Esophagus muscularis mucosa (tissue), 4 donors: Measurements from ENCODE around the gene SLC44A5. TPM values are rescaled to one million over a fixed set of nuclear protein-coding genes. Genes with fewer than 3 reads are reported as not detected.

ENCODE experiments used
- DNase-seq: peaks from one replicate; pipeline ENCODE4 v3.0.0-alpha.2; 2017; ENCODE audit errors: extremely low spot score
- H3K27ac ChIP-seq, 4 donors: fragments of 200-600 bp; sonication (generic); replicated peaks in 1 of 4; 1 replicate in 3 of 4; 2 replicates in 1 of 4; pipeline ENCODE4 v1.5.1; 2016 to 2019; ENCODE audit warnings: mild to moderate bottlenecking in 1 of 4
- H3K27me3 ChIP-seq, 4 donors: fragments of 200-600 bp; sonication (generic); one replicate each; pipeline versions ENCODE4 v1.5.1 to v1.6.0; 2016 to 2019
- H3K36me3 ChIP-seq, 4 donors: fragments of 200-600 bp; sonication (generic); one replicate each; pipeline ENCODE4 v1.5.1; 2016 to 2019
- H3K4me1 ChIP-seq, 4 donors: fragments of 200-600 bp; sonication (generic); one replicate each; pipeline ENCODE4 v1.5.1; 2016 to 2019
- H3K4me3 ChIP-seq, 4 donors: fragments of 200-600 bp; sonication (generic); 1 replicate in 2 of 4; 2 replicates in 2 of 4; pipeline ENCODE4 v1.5.1; 2016 to 2019; ENCODE audit warnings: mild to moderate bottlenecking in 4 of 4, moderate library complexity in 1 of 4
- H3K9me3 ChIP-seq, 4 donors: fragments of 200-600 bp; sonication (generic); 1 replicate in 3 of 4; 2 replicates in 1 of 4; pipeline ENCODE4 v1.5.1; 2016 to 2019
- EP300 ChIP-seq: sonication (generic); formaldehyde crosslinking; IDR thresholded peaks from one replicate; pipeline ENCODE4 v1.6.1; 2017; ENCODE audit warnings: antibody characterized with exemption
- POLR2A ChIP-seq: fragments of 450-650 bp; IDR thresholded peaks from one replicate; pipeline ENCODE4 v1.6.1; 2017; ENCODE audit warnings: antibody characterized with exemption, moderate library complexity, mild to moderate bottlenecking, low read depth
- POLR2AphosphoS5 ChIP-seq, 2 donors: sonication (generic); formaldehyde crosslinking; IDR thresholded peaks; one replicate each; pipeline ENCODE4 v1.6.1; 2017; ENCODE audit warnings: antibody characterized with exemption in 2 of 2
- WGBS: methylation state at CpG from one replicate; pipeline ENCODE4 v1.1.5; 2018; 5-methylcytosine and 5-hydroxymethylcytosine counted together
- intact Hi-C: fragments of 100-400 bp; cut with DNase I; formaldehyde crosslinking; loops from one replicate; pipeline ENCODE4 v1.15.1; 2023
- total RNA-seq, 4 donors: library from RNA; depleted of rRNA; stranded (reverse); fragments of >200 nt; gene quantifications; one replicate each; pipeline versions ENCODE4 v1.1.0 to v1.2.1, GENCODE V29; 2016
- TF ChIP-seq, protein P1 (sequence below), 3 experiments: fragments of 200-600 bp in 2 of 3; fragments of 450-650 bp in 1 of 3; sonication (generic) in 2 of 3; IDR thresholded peaks; one replicate each; pipeline ENCODE4 v1.5.1; 2017 to 2019; ENCODE audit warnings: antibody characterized with exemption in 3 of 3, mild to moderate bottlenecking in 2 of 3, moderate library complexity in 1 of 3

Gene SLC44A5
- total RNA-seq, 4 donors from 2014 or later, result 0.17 to 0.71 (median 0.23) TPM; not detected in 1

DNA sequence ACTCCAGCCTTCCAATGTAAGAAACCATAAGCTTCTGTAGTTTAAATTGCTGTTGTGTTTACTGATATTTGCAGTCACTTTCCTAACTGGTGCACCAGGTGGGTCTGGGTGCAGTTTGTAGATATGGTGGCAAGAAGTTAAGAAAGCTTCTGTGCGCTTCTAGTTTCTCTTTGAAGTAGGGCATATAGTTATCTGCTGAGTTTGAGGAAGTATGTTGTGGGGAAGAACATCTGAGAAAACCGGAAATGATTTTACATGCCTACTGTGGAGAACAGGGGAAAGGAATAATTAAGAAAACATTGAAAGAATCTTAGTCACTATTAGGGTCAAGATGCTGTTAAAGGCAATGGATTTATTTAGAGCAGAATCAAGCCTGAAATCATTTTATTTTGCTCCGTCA lies 14.9 kb upstream of the SLC44A5 start:
- WGBS, result 54% methylated on average over 3 of the region's 3 CpGs
- H3K9me3 ChIP-seq, result no peaks in the 10 kb centered on the region

DNA sequence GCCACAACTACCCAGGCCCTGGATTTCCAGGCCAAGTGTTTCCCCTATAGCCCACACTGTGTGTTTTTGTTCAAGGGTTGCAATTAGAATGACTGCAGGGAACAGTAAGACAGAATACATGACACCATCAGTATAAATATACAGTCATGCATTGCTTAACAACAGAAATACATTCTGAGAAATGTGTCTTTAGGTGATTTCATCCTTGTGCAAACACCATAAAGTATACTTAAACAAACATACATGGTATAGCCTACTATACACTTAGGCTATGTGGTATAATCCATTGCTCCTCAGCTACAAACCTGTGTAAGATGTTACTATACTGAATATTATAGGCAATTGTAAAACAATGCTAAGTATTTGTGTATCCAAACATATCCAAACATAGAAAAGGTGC lies 7.5 kb upstream of the SLC44A5 start:
- intact Hi-C loops, result no loop called here
- H3K27ac ChIP-seq, result no peak overlapping the region
- H3K9me3 ChIP-seq, result no peaks in the 10 kb centered on the region
- H3K4me1 ChIP-seq, result peaks cover 17 to 33% (median 28%) of the 10 kb centered on the region in 4 donors
- no peak overlapping the region for H3K4me3 ChIP-seq
- DNase-seq, result no peak
- H3K36me3 ChIP-seq, result no peaks in the 10 kb centered on the region
- peaks cover 0 to 33% (median 16%) of the 10 kb centered on the region in 4 donors for H3K27me3 ChIP-seq
- TF ChIP-seq POLR2A (no peak), EP300 (no peak), POLR2AphosphoS5 (IDR thresholded peaks at IDR 0.05) (no peak)
- TF ChIP-seq, protein P1, sequence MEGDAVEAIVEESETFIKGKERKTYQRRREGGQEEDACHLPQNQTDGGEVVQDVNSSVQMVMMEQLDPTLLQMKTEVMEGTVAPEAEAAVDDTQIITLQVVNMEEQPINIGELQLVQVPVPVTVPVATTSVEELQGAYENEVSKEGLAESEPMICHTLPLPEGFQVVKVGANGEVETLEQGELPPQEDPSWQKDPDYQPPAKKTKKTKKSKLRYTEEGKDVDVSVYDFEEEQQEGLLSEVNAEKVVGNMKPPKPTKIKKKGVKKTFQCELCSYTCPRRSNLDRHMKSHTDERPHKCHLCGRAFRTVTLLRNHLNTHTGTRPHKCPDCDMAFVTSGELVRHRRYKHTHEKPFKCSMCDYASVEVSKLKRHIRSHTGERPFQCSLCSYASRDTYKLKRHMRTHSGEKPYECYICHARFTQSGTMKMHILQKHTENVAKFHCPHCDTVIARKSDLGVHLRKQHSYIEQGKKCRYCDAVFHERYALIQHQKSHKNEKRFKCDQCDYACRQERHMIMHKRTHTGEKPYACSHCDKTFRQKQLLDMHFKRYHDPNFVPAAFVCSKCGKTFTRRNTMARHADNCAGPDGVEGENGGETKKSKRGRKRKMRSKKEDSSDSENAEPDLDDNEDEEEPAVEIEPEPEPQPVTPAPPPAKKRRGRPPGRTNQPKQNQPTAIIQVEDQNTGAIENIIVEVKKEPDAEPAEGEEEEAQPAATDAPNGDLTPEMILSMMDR (IDR thresholded peaks at IDR 0.05), result no peak

More for the DNA sequence above, 14.9 kb upstream of the SLC44A5 start:
- H3K27me3 ChIP-seq, result no peaks in the 10 kb centered on the region
- DNase-seq, result no peak
- no peak overlapping the region for H3K27ac ChIP-seq
- H3K36me3 ChIP-seq, result no peaks in the 10 kb centered on the region
- H3K4me1 ChIP-seq, result no peaks in the 10 kb centered on the region
- no peak overlapping the region for H3K4me3 ChIP-seq
- intact Hi-C loops, result no loop called here
- TF ChIP-seq POLR2A (no peak), EP300 (no peak)
- TF ChIP-seq, protein P1 (IDR thresholded peaks at IDR 0.05), result no peak

DNA sequence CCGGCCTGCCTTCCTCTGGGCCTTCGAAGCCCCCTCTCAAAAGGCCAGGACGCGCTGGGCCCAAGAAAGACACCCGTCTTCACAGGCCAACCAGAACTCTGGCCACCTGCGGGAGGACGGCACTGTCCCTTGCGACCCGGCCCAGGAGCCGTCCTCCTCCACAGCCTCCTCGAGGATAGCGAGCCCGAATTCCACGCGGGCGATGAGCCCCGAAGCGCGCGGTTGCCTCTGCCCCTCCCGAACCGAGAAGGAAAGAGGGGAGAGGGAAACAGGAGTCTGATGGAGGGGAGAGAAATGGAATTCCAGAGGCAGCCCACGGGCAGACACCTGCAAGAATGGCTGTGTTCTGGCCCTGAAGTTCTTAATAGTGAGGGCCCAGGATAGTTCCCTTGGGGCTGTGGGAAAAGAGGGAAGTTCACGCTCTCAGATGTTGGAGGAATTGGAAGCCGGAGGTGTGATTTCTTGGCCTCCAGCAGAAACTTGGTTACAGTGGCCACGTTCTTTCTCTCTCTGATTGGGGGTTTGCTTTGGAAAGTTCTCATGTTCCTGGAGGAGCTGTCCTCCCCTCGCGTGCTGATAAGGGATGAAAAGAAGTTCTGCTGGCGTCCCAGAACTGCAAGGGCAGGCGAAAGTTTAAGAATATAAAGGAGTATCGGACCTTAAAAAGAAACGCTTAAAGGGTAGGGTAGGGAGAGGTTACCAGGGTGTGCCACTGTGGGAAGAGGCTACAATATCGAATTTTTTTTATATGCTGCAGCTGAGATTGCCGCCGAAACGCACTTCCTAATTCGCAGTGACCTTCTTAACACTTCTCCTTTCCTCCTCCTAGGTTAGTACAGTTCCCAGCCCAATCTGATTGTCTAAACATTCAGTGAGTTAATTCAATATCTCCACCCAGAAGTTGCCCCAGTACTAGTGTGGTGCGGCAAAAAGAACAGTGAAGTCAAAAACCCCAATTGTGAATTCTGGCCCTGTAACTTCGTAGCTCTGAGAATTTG lies 5.8 kb upstream of the SLC44A5 start:
- intact Hi-C loops, result no loop called here
- H3K9me3 ChIP-seq, result no peaks in the 10 kb centered on the region
- peaks cover 0 to 50% (median 24%) of the 10 kb centered on the region in 4 donors for H3K27me3 ChIP-seq
- TF ChIP-seq, protein P1 (IDR thresholded peaks at IDR 0.05), result no peak
- TF ChIP-seq POLR2AphosphoS5 (IDR thresholded peaks at IDR 0.05) (no peak), EP300 (no peak), POLR2A (no peak)
- no peaks in the 10 kb centered on the region for H3K36me3 ChIP-seq
- H3K27ac ChIP-seq, result no peak overlapping the region
- 10% methylated on average over 27 of the region's 39 CpGs for WGBS
- no peak for DNase-seq
- peak overlapping the region; percentile 51 to 68 (median 60) for H3K4me3 ChIP-seq
- peaks cover 17 to 33% (median 28%) of the 10 kb centered on the region in 4 donors for H3K4me1 ChIP-seq

DNA sequence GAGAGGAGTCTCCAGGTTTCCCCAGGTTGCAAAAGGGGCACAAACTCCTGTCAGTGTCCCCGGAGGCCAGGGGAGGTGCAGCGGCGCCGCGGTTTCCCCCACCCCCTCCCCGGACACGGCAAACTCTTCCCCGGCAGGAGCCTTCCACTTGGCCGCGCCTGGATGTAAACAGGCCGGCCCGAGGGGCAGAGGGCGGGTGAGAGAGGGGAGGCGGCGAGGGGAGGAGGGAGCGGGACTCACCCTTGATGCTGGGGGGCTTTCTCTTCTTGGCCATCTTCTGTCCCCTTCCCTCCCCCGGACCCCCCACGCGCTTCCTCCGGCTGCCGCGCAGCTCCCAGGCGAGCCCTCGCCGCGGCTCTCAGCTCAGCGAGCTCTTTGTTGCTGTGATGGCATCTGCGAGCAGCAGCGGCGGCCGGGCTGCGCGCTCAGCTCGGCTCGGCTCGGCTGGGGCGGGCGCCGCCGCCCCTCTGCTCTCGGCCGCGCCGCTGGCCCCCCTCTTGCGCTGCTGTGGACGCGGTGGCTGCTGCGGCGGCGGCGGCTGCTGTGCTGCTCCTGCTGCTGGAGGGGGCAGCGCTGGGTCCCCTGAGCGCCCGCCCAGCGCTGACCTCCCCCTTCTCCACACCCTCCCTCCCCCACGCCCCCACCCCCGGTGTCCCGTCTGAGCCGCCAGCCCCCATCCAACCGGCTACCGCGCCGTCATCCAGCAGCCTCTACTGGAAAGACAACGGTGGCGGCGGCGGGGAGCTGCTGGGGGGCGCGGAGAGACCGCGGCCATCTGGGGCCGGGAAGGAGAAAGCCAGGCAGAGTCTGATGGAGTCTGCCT lies 4.9 kb upstream of the SLC44A5 start:
- intact Hi-C loops, result no loop called here
- Histone ChIP-seq H3K27ac (no peak overlapping the region), H3K36me3 (no peaks in the 10 kb centered on the region), H3K4me1 (peaks cover 17 to 33% (median 28%) of the 10 kb centered on the region in 4 donors), H3K9me3 (no peaks in the 10 kb centered on the region), H3K27me3 (peaks cover 0 to 57% (median 24%) of the 10 kb centered on the region in 4 donors), H3K4me3 (peak overlapping the region; percentile 51 to 68 (median 60))
- no CpG with 5 or more reads among the region's 72 CpGs for WGBS
- no peak for TF ChIP-seq EP300
- TF ChIP-seq POLR2A, result no peak
- no peak for TF ChIP-seq POLR2AphosphoS5 (IDR thresholded peaks at IDR 0.05)
- no peak for DNase-seq

DNA sequence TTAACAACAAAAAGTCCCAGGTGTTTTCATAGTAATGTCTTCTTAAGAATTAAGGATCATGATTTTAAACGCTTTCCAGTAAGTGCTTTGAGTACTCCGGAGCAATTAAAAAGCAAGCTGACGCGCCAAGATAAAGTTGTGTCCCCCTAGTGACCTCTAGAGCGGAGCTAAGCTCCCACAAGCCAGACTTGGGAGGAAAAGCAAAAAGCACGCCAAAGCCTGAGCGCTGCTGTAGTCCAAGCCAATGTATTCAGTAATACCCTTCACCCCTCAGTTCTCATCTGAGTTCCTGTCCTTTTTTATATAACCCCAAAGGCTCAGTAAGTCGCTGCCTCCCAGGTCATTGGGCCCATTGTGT lies 3.5 kb upstream of the SLC44A5 start:
- no peak for DNase-seq
- Histone ChIP-seq H3K36me3 (no peaks in the 10 kb centered on the region), H3K4me1 (peaks cover 17 to 33% (median 28%) of the 10 kb centered on the region in 4 donors), H3K4me3 (peak overlapping the region; percentile 51 to 68 (median 60)), H3K27me3 (peaks cover 0 to 59% (median 24%) of the 10 kb centered on the region in 4 donors), H3K9me3 (no peaks in the 10 kb centered on the region), H3K27ac (no peak overlapping the region)
- whole genome bisulfite sequencing, result 7% methylated on average over 8 of the region's 8 CpGs
- intact Hi-C loops, result no loop called here
- TF ChIP-seq POLR2A, result no peak
- TF ChIP-seq EP300, result no peak
- TF ChIP-seq, protein P1 (IDR thresholded peaks at IDR 0.05), result no peak
- no peak for TF ChIP-seq POLR2AphosphoS5 (IDR thresholded peaks at IDR 0.05)
